Fibroblast of lung (primary cell): ENCODE data around the gene NDUFAF2.

Experiments used
- EZH2 ChIP-seq: IDR thresholded peaks from 2 replicates; pipeline ENCODE4 v1.5.1; 2012; ENCODE audit warnings: low read length, control low read depth, mild to moderate bottlenecking; ENCODE audit errors: missing control alignments
- TF ChIP-seq, protein P1 (sequence below), 2 donors: IDR thresholded peaks in 1 of 2; conservative IDR thresholded peaks in 1 of 2; 1 replicate in 1 of 2; 2 replicates in 1 of 2; pipeline ENCODE4 v1.5.1; 2011 to 2012; ENCODE audit warnings: low read length in 2 of 2, control low read depth in 1 of 2, inconsistent platforms in 1 of 2, low read depth in 1 of 2, mild to moderate bottlenecking in 1 of 2

DNA sequence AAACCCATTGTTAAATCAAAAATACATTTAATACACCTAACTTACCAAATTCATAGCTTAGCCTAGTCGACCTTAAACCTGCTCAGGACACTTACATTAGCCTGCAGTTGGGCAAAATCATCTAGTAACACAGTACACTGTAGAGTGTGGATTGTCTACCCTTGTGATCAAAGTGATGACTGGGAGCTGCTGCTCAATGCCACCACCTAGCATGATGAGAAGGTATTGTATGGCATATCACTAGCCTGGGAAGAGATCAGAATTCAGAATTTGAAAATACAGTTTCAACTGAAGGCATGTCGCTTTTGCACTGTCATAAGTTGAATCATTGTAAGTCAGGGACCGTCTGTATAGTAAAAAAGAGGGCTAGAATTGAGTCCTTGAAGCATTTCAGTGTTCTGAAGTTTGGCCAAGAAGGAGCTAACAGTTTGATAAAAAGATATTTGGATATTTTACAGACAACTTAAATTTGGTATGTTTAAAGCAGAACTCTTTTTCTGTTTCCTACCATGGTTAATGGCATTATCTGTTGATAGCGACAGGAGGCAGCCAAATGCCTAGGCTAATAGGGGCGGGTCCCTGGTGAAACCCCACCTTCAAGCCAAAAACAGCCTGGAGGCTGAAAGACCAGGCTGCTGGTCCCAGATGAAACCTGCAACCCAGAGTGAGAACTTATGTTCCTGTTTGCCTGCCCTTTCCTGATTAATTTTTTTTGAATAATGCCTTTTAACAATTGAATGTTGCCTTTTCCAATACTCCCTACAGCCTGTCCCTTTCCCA lies 194.3 kb downstream of the NDUFAF2 start:
- no peak for TF ChIP-seq EZH2
- TF ChIP-seq, protein P1, sequence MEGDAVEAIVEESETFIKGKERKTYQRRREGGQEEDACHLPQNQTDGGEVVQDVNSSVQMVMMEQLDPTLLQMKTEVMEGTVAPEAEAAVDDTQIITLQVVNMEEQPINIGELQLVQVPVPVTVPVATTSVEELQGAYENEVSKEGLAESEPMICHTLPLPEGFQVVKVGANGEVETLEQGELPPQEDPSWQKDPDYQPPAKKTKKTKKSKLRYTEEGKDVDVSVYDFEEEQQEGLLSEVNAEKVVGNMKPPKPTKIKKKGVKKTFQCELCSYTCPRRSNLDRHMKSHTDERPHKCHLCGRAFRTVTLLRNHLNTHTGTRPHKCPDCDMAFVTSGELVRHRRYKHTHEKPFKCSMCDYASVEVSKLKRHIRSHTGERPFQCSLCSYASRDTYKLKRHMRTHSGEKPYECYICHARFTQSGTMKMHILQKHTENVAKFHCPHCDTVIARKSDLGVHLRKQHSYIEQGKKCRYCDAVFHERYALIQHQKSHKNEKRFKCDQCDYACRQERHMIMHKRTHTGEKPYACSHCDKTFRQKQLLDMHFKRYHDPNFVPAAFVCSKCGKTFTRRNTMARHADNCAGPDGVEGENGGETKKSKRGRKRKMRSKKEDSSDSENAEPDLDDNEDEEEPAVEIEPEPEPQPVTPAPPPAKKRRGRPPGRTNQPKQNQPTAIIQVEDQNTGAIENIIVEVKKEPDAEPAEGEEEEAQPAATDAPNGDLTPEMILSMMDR (conservative IDR thresholded peaks at IDR 0.05 in 1 of 2, IDR thresholded peaks at IDR 0.05 in 1 of 2; ENCODE audit: low read depth in 1 of 2, low read length in 2 of 2): peak in 1 of 2 donors; percentile 39
